Upper lobe of right lung (tissue), 1 donor: ENCODE results near the gene NKG7. TPM values are rescaled to one million over a fixed set of nuclear protein-coding genes. Genes with fewer than 3 reads are reported as not detected.

Source experiments
- ATAC-seq: fragments of 200-7000 bp; cut with Tn5 transposase; one replicate; pipeline ENCODE4 v1.9.1; 2020; ENCODE audit warnings: mild to moderate bottlenecking, moderate library complexity
- DNase-seq: peaks from one replicate; pipeline ENCODE4 v3.0.0-alpha.2; 2020
- H3K27ac ChIP-seq: fragments of 200-600 bp; one replicate; pipeline ENCODE4 v1.8.0; 2022
- H3K27me3 ChIP-seq: fragments of 200-600 bp; one replicate; pipeline ENCODE4 v1.8.0; 2022; ENCODE audit warnings: mild to moderate bottlenecking
- H3K36me3 ChIP-seq: fragments of 200-600 bp; one replicate; pipeline ENCODE4 v1.8.0; 2022
- H3K4me1 ChIP-seq: fragments of 200-600 bp; one replicate; pipeline ENCODE4 v1.8.0; 2022
- H3K4me3 ChIP-seq: fragments of 200-600 bp; one replicate; pipeline ENCODE4 v1.8.0; 2022; ENCODE audit warnings: mild to moderate bottlenecking
- H3K9me3 ChIP-seq: fragments of 200-600 bp; one replicate; pipeline ENCODE4 v1.8.0; 2022
- CTCF ChIP-seq: fragments of 200-600 bp; IDR thresholded peaks from one replicate; pipeline ENCODE4 v1.8.0; 2022; ENCODE audit warnings: antibody characterized with exemption
- intact Hi-C: fragments of 100-400 bp; cut with DNase I; formaldehyde crosslinking; loops from one replicate; pipeline ENCODE4 v1.11.0; 2022
- total RNA-seq: library from RNA; stranded (reverse); fragmentation: NEBNext Ultra II Directional; extraction: Animal tissue kit (Norgen Biotek cat#: 25700); gene quantifications from one replicate; pipeline ENCODE4 v1.2.1, GENCODE V29; 2021
- donor health status: DM: no; HTN: yes; CAD: no; lungs with severe emphysema.

NKG7 gene
- total RNA-seq, 1 donor from 2014 or later, result 25.1 TPM

- intact Hi-C loops, result no loop called here
- DNase-seq (peak; percentile 61), ATAC-seq (no peak)
- peaks cover 52% of the 10 kb centered on the region for H3K27me3 ChIP-seq
- no peaks in the 10 kb centered on the region for H3K36me3 ChIP-seq
- peaks cover 6% of the 10 kb centered on the region for H3K4me1 ChIP-seq
- H3K27ac ChIP-seq, result no peak overlapping the region
- no peak for TF ChIP-seq CTCF
- no peaks in the 10 kb centered on the region for H3K9me3 ChIP-seq
- no peak overlapping the region for H3K4me3 ChIP-seq
Measured at GRCh38 chr19:51326216-51327065, 46.0 kb downstream of the NKG7 start.

GRCh38 chr19:51325161-51325976 is 47.1 kb downstream of the NKG7 start:
- Histone ChIP-seq H3K4me1 (peaks cover 6% of the 10 kb centered on the region), H3K27ac (no peak overlapping the region), H3K4me3 (no peak overlapping the region), H3K9me3 (no peaks in the 10 kb centered on the region), H3K36me3 (no peaks in the 10 kb centered on the region), H3K27me3 (peaks cover 51% of the 10 kb centered on the region)
- no peak for TF ChIP-seq CTCF
- intact Hi-C loops, result no loop called here
- DNase-seq (peak; percentile 55), ATAC-seq (no peak)

GRCh38 chr19:51324167-51324481 is 48.3 kb downstream of the NKG7 start:
- DNase-seq (peak; percentile 37), ATAC-seq (no peak)
- intact Hi-C loops, result no loop called here
- Histone ChIP-seq H3K36me3 (no peaks in the 10 kb centered on the region), H3K4me3 (no peak overlapping the region), H3K27me3 (peaks cover 40% of the 10 kb centered on the region), H3K4me1 (peaks cover 6% of the 10 kb centered on the region), H3K9me3 (no peaks in the 10 kb centered on the region), H3K27ac (no peak overlapping the region)
- TF ChIP-seq CTCF, result no peak

GRCh38 chr19:51323481-51324166 is 48.8 kb downstream of the NKG7 start:
- Histone ChIP-seq H3K4me1 (peaks cover 6% of the 10 kb centered on the region), H3K36me3 (no peaks in the 10 kb centered on the region), H3K27me3 (peaks cover 35% of the 10 kb centered on the region), H3K9me3 (no peaks in the 10 kb centered on the region), H3K4me3 (no peak overlapping the region), H3K27ac (no peak overlapping the region)
- TF ChIP-seq CTCF, result no peak
- DNase-seq (no peak), ATAC-seq (no peak)
- intact Hi-C loops, result no loop called here

GRCh38 chr19:51321799-51322198 is 50.7 kb downstream of the NKG7 start:
- no peak overlapping the region for H3K4me3 ChIP-seq
- no peak for TF ChIP-seq CTCF
- no peaks in the 10 kb centered on the region for H3K36me3 ChIP-seq
- H3K27me3 ChIP-seq, result peaks cover 17% of the 10 kb centered on the region
- H3K27ac ChIP-seq, result no peak overlapping the region
- DNase-seq, result no peak
- ATAC-seq, result no peak
- intact Hi-C loops, result no loop called here
- no peaks in the 10 kb centered on the region for H3K9me3 ChIP-seq
- H3K4me1 ChIP-seq, result no peaks in the 10 kb centered on the region

Other genes with a start within 250 kb of the NKG7 start
- 14.5 TPM for gene SIGLEC9, start 247.7 kb downstream of the NKG7 start, total RNA-seq
- 11.0 TPM for gene SIGLEC7, start 230.4 kb downstream of the NKG7 start, total RNA-seq
- gene CD33, start 147.6 kb downstream of the NKG7 start, total RNA-seq, result 20.7 TPM
- not detected for gene SIGLECL1, start 121.6 kb downstream of the NKG7 start, total RNA-seq
- gene IGLON5, start 61.0 kb downstream of the NKG7 start, total RNA-seq, result not detected
- 2.1 TPM for gene VSIG10L, start 30.5 kb downstream of the NKG7 start, total RNA-seq
- 54.5 TPM for gene ETFB, start 6.3 kb downstream of the NKG7 start, total RNA-seq
- gene CLDND2, start 3.7 kb downstream of the NKG7 start, total RNA-seq, result 0.64 TPM
- not detected for gene LIM2, start 15.3 kb upstream of the NKG7 start, total RNA-seq
- gene C19orf84, start 17.9 kb upstream of the NKG7 start, total RNA-seq, result not detected
- 12.6 TPM for gene SIGLEC10, start 45.0 kb upstream of the NKG7 start, total RNA-seq
- 2.1 TPM for gene SIGLEC8, start 85.8 kb upstream of the NKG7 start, total RNA-seq
- gene CEACAM18, start 105.9 kb upstream of the NKG7 start, total RNA-seq, result not detected
- 3.7 TPM for gene SIGLEC12, start 129.1 kb upstream of the NKG7 start, total RNA-seq
- 9.4 TPM for gene SIGLEC6, start 159.0 kb upstream of the NKG7 start, total RNA-seq
- gene ZNF175, start 198.6 kb upstream of the NKG7 start, total RNA-seq, result 13.8 TPM